ENCODE measurements around the gene PLA2R1.

Gene PLA2R1

GRCh38 chr2:159933727-159934049 is 128.7 kb downstream of the PLA2R1 start:
- no peak for DNase-seq (ENCODE audit: low read depth in 2 of 2)

- DNase-seq (ENCODE audit: low read depth in 2 of 2): no peak
Measured at GRCh38 chr2:159933040-159933726, 129.2 kb downstream of the PLA2R1 start.

- DNase-seq (ENCODE audit: low read depth in 2 of 2): no peak
Measured at GRCh38 chr2:159926695-159927094, 135.7 kb downstream of the PLA2R1 start.

- DNase-seq (ENCODE audit: low read depth in 2 of 2): no peak
Measured at GRCh38 chr2:159925975-159926374, 136.4 kb downstream of the PLA2R1 start.

GRCh38 chr2:159922563-159922962 is 139.9 kb downstream of the PLA2R1 start:
- no peak for DNase-seq (ENCODE audit: low read depth in 2 of 2)

GRCh38 chr2:159921752-159922404 is 140.5 kb downstream of the PLA2R1 start:
- DNase-seq (ENCODE audit: low read depth in 2 of 2): peak; percentile 72 to 84

- no peak for DNase-seq (ENCODE audit: low read depth in 2 of 2)
Measured at GRCh38 chr2:159916511-159916910, 145.9 kb downstream of the PLA2R1 start.

GRCh38 chr2:159913900-159914299 is 148.5 kb downstream of the PLA2R1 start:
- no peak for DNase-seq (ENCODE audit: low read depth in 2 of 2)

- DNase-seq (ENCODE audit: low read depth in 2 of 2): no peak
Measured at GRCh38 chr2:159912580-159912979, 149.8 kb downstream of the PLA2R1 start.

GRCh38 chr2:159910951-159911350 is 151.5 kb downstream of the PLA2R1 start:
- no peak for DNase-seq (ENCODE audit: low read depth in 2 of 2)

GRCh38 chr2:159908623-159909022 is 153.8 kb downstream of the PLA2R1 start:
- no peak for DNase-seq (ENCODE audit: low read depth in 2 of 2)

GRCh38 chr2:159907909-159908308 is 154.5 kb downstream of the PLA2R1 start:
- DNase-seq (ENCODE audit: low read depth in 2 of 2): no peak

GRCh38 chr2:159905926-159906714 is 156.3 kb downstream of the PLA2R1 start:
- DNase-seq (ENCODE audit: low read depth in 2 of 2): no peak

- no peak for DNase-seq (ENCODE audit: low read depth in 2 of 2)
Measured at GRCh38 chr2:159904959-159905305, 157.5 kb downstream of the PLA2R1 start.

- peak; percentile 73 to 78 for DNase-seq (ENCODE audit: low read depth in 2 of 2)
Measured at GRCh38 chr2:159904127-159904958, 158.1 kb downstream of the PLA2R1 start, which contains the start of gene LY75. Gene LY75 (minus strand): TSS chr2:159904756.

- DNase-seq (ENCODE audit: low read depth in 2 of 2): peak; percentile 28 to 29
Measured at GRCh38 chr2:159903443-159904126, 158.8 kb downstream of the PLA2R1 start.

GRCh38 chr2:159902722-159903121 is 159.7 kb downstream of the PLA2R1 start:
- no peak for DNase-seq (ENCODE audit: low read depth in 2 of 2)

GRCh38 chr2:159900343-159900742 is 162.1 kb downstream of the PLA2R1 start:
- no peak for DNase-seq (ENCODE audit: low read depth in 2 of 2)

- DNase-seq (ENCODE audit: low read depth in 2 of 2): no peak
Measured at GRCh38 chr2:159898441-159898840, 164.0 kb downstream of the PLA2R1 start.

- DNase-seq (ENCODE audit: low read depth in 2 of 2): no peak
Measured at GRCh38 chr2:159897720-159898119, 164.7 kb downstream of the PLA2R1 start.

- no peak for DNase-seq (ENCODE audit: low read depth in 2 of 2)
Measured at GRCh38 chr2:159897081-159897480, 165.3 kb downstream of the PLA2R1 start.

All from stimulated activated CD8-positive, alpha-beta memory T cell treated with anti-CD3 and anti-CD28 coated beads, Interleukin-2, amount 100 ng/mL, for 48 hours (primary cell).